NCI-H2029 (cell line): ENCODE data around the gene SLC6A20.

ENCODE experiments used
- DNase-seq: peaks from one replicate; lab custom pipeline; 2025; lab: John Stamatoyannopoulos, UW

Gene SLC6A20, protein sequence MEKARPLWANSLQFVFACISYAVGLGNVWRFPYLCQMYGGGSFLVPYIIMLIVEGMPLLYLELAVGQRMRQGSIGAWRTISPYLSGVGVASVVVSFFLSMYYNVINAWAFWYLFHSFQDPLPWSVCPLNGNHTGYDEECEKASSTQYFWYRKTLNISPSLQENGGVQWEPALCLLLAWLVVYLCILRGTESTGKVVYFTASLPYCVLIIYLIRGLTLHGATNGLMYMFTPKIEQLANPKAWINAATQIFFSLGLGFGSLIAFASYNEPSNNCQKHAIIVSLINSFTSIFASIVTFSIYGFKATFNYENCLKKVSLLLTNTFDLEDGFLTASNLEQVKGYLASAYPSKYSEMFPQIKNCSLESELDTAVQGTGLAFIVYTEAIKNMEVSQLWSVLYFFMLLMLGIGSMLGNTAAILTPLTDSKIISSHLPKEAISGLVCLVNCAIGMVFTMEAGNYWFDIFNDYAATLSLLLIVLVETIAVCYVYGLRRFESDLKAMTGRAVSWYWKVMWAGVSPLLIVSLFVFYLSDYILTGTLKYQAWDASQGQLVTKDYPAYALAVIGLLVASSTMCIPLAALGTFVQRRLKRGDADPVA

DNA sequence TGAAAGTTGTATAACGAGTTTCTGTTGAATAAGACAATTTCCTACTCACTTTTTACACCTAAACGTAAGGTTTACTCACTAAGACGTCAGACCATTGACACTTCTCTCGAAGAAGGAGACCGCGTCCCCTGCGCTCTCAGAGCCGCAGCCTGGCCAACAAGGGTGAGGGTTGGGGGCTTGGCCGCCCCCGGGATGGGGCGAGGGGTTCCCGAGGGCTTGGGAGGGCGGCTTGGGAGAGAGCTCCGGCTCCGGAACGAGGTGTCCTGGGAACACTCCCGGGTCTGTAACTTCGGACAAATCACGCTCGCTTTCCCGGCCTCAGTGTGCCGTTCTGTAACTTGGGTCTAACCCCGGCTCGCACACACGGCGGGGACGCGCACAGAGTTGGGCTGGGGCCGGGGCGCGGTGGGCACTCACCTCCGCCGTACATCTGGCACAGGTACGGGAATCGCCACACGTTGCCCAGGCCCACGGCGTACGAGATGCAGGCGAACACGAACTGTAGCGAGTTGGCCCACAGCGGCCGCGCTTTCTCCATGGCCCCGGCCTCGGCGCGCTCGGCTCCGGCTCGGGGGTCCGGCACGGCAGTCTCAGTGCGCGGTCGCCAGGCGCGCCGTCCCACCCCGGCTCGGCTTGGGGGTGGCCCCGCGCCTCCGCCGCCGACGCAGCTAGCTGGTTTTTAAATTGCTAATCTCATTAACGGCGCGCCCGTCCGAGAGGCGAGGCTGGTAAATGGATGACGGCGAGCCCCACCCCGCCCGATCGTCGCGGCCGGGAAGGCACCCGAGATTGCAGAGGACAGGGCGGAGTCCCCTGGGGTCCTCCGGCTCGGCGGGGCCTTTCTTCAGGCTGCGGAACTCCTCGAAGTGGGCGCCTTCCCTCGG, at the start of gene SLC6A20:
Gene SLC6A20 (minus strand): TSS at position 655 of the 884 bp plus-strand sequence. CDS start 117 bp downstream, at position 538.
- DNase-seq, result peak; percentile 30

DNA sequence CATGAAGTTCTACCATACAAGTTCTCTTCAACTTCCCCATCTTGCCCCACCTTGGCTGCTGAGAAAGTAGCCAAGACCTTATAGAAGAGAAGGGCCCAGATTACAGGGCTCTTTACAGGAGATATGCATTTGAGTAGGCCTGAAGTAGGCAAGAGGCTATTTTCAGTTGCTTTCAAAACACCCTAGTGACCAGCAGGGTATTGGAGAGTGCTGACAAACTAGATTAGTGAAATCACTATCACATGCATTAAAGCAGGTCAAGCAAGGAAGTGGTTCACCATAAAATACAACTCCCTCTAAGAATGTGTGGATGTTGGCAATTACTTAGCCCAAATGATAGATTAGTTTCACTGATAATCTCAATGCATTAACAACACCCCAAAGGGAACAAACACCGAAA, 48.3 kb upstream of the SLC6A20 start:
- no peak for DNase-seq

DNA sequence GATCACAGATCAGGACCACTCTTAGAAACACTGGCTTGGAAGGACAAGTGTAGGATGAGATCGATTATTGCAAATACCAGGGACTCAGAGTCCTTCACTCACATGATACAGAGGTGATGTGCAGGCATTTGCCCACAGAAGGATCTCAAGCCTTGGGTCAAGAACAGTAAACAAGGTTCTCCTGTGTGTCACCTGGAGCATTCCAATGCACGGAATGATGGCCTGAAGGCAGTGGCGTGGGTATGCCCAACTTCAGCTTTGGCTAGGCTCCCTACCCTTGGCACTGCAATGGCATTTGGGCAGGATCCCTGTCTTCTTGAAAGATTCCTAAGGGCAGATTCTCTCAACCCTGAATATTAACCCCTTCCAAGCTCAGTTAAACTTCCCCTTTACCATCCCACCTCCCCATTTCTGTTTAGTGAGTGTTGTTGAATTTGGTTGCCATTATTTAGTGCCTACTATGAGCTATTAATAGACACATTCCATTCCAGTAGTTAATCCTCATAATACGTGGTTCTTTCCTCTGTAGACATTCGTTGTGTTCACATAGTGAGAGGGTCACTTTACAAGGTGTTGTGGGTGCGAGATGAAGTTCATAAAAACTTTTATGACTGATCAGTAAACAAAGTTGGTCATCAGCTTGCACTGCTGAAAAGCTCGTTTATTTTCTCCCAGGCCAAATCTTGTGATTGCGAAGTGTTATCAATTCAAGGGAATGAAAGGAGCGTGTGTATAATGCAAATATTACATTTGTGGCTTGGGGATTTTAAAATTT, 46.7 kb upstream of the SLC6A20 start:
- DNase-seq, result no peak

DNA sequence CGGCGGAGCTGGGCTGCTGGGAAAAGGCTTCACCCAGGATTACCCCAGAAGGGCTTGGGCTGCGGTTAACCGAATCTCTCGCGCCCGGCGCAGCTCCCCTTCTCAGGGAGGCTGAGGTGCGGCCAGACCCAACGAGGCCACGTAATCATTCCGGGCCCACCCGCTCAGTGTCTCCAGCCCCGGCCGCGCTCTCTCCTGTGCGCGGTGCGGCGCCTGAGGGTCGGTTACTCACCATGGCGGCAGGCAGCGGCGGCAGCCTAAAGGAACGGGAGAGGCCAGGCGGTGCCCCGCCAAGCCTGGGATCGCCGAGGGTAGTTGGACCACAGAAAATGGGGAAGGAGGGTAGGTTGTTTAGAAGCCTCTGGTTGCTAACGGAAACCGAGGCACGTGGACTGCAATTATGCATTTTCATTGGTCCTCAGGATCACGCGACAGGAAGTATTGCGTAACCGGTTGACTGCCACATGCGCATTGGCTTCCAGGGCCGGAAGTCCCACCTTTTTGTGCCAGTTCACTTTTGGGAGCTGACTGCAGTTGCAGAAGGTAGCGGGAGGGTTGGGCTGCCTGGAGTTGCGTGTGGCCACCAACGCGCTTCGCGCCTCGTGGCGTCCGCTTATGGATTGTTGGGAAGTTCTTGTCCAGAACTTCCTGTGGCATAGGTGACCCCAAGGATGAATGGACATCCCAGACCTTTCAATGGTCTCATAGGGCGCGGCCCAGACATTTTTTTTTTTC, 45.6 kb upstream of the SLC6A20 start, which contains the start of gene LZTFL1:
Gene LZTFL1 (minus strand): TSS at position 363 of the 735 bp plus-strand sequence. CDS start 128 bp downstream, at position 235.
- peak; percentile 99 for DNase-seq

DNA sequence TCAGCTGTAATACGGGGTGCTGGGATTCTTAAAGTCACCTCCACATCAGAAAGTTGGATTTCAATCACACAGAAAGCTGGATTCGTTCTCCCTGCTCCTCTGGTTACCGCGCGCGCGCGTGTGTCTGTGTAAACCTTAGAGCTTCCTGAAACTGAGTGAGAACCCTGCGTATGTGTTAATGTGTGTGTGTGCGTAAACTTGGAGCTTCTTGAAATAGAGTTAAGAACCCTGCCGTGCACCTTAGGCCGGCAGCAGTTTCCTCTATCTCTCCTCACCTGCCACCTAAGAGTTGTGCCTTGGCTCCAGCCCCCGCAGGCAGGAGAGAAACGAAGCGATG, 45.1 kb upstream of the SLC6A20 start:
- DNase-seq, result no peak

DNA sequence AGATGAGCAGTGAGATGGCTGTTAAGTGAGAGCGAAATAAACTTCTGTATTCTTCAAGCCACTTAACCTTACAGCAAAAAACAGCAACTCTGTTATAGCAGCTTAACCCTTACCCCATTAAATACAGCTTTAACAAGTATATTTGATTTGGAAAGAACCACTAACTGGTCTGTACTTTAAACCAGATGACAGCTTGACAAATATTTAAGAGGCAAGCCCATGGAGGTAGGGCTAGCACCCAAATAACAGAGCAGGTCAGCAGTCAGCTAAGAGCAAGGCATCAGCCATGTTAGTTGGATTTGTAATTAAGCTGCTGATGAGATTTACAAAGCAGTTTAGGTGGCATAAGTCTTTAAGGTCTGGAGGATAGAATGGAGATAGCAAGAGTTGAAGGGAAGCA, 42.1 kb upstream of the SLC6A20 start:
- DNase-seq, result no peak

DNA sequence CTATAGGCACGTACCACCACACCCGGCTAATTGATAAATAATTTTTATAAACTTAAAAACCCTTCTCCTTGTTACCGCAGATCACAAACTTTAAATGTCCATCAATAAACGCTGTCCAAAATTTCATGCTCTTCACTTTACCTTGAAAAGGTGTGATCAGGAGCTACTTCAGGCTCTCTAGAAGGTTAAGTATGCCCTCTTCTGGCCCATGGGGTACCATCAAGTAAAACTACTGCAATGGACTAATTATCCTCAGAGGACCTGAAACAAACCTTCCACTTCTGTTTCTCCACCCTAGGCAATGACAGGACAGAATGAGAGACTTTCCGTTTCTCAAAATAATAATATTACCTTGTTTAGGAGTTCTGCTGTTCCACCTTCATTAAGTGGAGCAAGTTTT, 36.4 kb upstream of the SLC6A20 start:
- DNase-seq, result peak; percentile 84

DNA sequence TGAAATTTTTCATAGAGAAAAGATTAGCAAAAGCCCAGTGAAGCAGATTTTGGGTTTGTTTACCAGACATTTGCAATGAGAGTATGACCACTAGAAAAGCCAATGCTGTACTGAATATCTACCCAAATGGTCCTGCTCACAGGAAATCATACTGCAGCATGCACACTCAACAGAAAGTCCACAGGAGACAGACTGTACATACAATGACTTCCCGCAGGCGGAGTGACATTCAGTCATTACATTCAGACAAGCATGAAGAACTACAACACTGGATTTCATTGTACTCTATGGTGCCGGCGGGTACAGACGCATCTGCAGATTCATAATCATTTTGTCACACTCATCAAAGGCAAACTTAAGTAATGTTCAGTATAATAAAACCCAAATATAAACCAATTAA, 33.8 kb upstream of the SLC6A20 start:
- DNase-seq, result no peak

DNA sequence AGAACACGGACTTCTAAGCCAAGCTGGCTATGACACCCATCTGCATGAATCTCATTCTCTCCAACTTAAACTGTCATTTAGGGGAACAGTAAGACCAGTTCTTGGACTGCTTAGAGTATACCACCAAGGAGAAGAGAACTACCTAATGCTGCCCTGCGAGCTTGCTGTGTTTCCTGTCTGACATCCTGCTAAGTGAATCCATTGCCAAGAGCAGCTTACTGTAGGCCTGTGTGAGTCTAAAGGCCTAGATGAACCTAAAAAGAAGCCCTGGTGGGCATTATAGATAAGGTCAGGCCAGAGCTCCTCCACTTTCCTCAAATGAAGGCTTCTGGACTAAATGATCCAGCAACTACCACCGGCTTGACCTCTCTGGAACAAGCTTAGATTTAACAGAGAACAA, 30.6 kb upstream of the SLC6A20 start:
- no peak for DNase-seq

DNA sequence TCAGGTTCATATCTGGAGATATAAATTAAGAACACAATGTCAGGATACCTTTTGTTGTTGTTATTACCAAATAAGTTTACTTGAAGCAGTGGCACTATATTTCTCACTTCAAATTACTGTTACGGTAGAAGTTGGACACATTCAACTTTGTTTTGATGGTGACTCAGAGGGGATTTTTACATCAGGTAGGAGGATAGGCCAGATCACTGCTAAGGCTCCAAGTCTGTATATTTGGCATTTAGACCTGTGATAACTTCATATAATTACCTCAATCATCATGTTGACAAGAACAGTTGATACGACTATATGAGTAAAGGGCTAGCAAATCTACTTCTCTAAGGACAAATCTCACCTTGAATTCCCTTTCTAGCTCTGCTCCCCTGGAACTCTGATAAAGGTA, 30.0 kb upstream of the SLC6A20 start:
- DNase-seq, result no peak

DNA sequence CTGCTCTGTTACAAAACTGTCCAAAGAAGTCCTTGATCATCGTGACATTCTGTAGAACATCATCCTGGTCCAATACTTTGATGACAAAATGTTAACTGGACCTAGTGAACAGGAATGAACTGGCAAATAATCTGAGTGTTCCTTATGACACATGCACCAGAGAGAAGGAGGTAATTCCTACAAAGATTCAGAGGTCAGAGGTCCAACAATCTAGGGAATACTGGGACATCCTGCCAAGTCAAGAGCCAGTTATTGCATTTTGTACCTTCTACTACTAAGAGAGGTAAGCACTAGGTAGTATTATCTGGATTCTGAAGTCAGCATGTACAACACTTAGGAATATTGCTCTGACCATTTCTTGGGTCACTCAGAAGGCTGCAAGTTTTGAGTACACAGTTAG, 24.8 kb upstream of the SLC6A20 start:
- DNase-seq, result no peak

DNA sequence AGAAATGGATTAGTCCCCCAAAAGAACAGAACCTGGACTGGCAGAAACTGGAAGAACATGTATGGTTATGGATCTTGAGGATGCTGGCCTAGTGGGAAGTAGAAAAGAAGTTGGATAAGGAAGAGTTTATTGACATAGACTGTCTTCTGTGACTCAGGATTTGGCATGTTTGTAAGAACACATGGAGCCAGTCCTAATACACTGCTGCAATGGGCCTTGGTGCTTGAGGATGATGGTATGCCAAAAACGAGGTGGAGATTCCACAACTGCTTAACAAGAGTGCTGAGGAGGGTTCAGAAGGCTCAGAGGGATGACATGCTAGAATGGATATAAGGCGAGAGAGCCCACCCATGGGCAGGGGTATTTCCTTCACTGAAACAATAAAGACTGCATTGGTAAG, 23.2 kb upstream of the SLC6A20 start:
- no peak for DNase-seq

DNA sequence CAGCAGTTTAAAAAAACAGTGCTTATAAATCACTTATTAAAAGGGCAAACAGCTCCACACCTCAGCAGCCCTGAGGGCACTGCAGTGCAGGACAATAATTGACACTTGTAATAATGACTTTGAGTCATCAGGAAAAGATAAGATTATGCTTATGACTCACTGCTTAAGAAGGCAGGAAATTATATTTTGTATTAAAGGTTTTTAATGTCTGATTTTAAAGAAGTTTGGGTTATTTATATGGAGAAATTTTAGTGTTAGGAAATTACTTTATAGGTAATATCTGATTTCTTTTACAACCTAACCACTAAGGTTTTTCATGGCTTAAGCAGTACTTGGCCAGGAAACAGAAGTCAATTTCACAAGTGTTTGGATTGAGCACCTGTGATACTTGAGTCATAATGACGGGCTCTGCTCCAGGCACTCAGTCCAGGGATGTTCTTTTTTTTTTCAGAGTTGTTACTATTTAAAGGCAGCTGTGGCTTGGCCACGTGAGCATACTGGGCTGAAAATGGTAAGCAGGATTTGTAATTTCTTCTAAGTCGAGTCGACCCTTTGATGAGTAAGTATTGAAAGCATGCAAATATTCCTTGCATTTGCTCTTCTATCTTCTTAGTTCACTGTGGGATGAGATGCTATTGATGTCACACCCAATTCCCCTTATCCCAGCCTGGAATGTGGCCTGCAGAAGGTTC, 21.6 kb upstream of the SLC6A20 start:
- peak; percentile 93 for DNase-seq

DNA sequence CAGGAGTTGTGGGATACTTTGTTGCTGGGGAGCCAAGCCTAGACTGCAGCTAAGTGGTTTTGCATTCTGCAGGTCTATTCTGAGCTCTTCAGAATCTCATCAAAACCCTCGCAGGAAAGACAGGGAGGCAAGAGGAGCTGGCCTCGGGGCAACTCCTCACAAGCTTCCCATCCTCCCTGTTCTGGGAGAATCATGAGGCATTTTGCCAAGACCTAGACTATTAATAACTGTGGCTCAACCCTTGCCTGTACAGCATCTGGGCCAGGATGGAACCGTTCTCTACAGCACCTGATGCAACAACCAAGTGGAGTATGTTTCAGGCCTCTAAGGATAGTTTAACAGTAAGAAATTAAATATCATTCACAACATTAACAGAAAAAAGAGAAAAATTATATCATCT, 20.2 kb upstream of the SLC6A20 start:
- DNase-seq, result peak; percentile 88

DNA sequence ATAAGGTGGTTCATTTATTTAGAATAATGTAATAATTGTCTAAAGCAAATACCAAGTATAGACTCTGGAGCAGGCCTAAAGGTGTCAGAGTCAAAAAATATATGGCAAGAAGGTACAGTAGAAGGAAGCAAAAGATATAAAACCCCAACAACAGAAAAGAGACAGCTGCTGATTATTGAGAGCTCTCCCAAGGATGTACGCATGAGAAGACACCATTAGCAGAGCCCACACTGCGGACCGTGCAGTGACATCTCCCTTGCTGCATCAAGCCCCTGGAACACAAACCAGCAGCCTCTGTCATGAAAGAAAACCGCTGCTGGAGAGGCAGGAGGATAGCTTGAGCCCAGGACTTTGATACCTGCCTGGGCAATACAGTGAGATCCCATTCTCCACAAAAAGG, 18.0 kb upstream of the SLC6A20 start:
- no peak for DNase-seq

DNA sequence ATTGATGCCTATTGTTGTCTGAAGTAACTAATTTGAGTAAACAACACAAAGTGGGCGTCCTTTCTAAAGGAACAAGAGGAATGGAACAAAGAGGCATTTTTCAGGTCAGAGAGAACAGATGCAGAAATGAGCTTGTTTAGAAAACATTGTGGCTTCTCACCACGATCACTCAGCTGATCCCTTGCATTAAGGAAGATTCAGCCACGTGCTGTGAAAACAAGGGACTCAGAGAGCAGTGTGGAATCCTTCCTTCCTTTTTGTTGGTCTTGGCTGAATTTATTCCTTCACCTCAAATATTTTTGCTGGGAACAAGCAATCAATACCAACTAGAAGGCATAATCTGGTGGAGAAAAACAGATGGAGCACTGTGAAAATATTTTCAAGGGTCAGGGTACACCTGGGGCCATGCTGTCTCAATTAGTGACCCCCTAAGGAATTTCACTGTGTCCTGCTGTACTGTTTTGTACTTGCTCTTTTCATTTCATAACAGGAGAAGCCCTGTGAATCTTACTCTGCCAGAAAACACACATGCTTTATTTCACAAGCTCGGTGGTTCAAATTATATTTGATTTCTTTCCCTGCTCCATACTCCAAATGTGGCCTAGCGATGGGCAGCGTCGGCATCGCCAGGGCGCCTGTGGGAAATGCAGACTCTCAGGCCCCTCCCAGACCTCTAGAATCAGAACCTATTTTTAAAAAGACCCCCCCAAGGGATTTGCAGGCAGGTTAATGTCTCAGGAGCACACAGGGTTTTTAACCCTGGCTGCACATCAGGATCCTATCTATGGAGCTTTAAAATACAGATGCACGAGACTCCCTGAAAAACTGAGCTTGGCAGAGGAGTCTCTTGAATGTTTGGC, 11.6 kb upstream of the SLC6A20 start:
- peak; percentile 95 for DNase-seq

DNA sequence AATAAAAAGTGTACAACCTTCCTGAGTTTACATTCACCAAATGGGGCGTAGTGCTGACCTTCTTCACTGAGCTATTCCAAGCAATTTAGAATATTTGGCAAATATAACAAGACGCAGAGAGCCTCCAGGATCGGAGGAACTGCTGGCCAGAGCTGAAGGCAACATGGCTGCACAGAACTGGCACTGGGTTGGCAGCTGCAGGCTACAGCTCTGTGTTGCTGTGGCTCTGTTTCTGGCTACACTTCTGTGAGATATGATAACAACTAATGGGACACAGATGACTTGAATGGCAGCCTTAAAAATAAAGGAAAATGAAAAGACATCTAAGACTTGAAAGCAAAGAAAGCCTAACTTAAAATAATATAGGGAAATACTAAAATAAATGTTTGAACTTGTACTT, 10.8 kb upstream of the SLC6A20 start:
- DNase-seq, result peak; percentile 46

DNA sequence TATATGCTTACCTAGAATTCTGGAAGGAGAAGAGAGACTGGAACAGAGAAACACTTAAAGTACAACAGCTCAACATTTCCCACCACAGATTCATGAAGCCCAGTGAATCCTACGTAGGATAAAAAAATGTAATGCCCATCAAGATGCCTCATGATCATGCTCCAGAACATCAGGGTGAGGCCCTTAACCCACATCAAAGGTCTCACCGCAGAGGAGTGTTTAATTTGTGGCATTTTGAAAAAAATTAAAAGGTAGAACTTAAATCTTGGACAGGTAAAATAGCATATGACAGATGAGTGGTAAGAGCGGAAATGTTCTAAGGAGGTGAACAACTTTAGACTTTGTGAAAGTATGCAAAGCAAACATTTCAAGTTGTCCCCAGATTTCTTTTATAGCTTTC, 9.7 kb upstream of the SLC6A20 start:
- no peak for DNase-seq

DNA sequence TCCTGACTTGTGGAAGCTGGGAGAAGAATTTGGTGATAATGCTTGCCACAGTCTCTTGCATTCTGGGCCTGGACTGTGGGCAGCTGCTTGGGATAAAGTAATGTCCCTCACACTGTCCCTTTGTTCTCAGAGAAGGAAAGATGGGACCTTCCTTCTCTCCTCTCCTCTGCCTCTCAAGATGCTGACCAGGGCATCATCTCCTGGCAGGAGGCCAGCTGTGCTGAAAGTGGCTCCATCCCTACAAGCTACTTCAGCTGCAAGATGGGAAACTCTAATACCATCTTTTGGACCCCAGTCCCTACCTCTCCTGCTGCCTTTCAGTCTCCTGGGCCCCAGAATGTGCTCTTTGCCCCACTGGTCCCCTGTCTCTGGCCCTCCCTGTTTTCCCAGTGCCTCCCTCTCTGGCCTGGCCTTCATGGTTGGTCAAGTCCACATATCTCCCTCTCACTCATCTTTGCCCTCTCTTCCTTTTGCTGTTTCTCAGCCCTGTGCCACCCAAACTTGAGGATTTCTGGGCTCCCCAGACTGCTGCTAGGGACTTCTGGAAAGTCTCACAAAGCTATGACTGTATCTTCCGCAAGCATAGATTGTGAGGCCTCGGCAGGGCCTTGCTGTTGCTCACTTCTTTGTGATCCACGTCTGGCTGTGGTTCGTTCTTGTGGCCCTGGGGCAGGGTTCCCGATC, 7.1 kb upstream of the SLC6A20 start:
- DNase-seq, result no peak
